Upper lobe of left lung (tissue), 4 donors: ENCODE results near the gene MYO15A.

Experiments
- CTCF ChIP-seq, 6 experiments: fragments of 450-650 bp in 4 of 6; fragments of 200-600 bp in 2 of 6; sonication (generic) in 2 of 6; IDR thresholded peaks; one replicate each; pipeline ENCODE4 v1.5.1; 2016 to 2019; ENCODE audit warnings: antibody characterized with exemption in 6 of 6
- POLR2A ChIP-seq, 4 donors: fragments of 450-650 bp; IDR thresholded peaks; one replicate each; pipeline ENCODE4 v1.5.1; 2016 to 2017; ENCODE audit warnings: antibody characterized with exemption in 4 of 4, mild to moderate bottlenecking in 2 of 4
- POLR2AphosphoS5 ChIP-seq, 2 donors: sonication (generic); formaldehyde crosslinking; IDR thresholded peaks; one replicate each; pipeline ENCODE4 v1.5.1; 2017; ENCODE audit warnings: antibody characterized with exemption in 2 of 2

DNA sequence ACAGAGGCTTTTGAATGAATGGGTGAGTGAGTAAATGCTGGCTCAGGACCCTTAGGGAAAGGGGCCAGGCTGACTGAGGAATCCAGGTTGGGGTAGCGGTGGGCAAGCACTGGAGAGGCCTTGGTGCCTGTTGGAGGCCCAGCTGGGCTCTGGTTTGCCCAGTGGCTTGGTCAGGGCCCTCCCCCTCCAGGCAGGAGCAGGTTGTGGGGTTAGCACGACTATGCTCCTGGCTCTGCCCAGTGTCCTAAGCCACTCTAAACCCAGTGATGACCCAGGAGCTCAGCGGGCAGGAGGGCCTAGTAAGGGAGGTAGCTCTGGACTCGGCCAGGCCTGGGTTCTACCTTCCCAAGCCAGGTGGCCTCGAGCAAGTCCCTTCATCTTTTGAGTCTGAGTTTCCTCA lies 7.5 kb downstream of the MYO15A start:
- no peak for TF ChIP-seq POLR2AphosphoS5 (IDR thresholded peaks at IDR 0.05)
- TF ChIP-seq CTCF (IDR thresholded peaks at IDR 0.05), result no peak
- TF ChIP-seq POLR2A (IDR thresholded peaks at IDR 0.05), result no peak
